Activated CD4-positive, CD25-positive, alpha-beta regulatory T cell treated with anti-CD3 and anti-CD28 coated beads, Interleukin-2, amount 50 U/mL, for 24 hours (primary cell): ENCODE measurements around the gene INSM2.

Experiments used
- ATAC-seq, 2 donors: fragments of 150-1000 bp; cut with Tn5 transposase; one replicate each; pipeline ENCODE4 v1.10.0; 2021; ENCODE audit warnings: mild to moderate bottlenecking in 1 of 2, moderate library complexity in 1 of 2

The INSM2 gene

GRCh38 chr14:35549551-35549950 lies 15.6 kb downstream of the INSM2 start:
- ATAC-seq, result no peak

GRCh38 chr14:35551081-35551480 lies 17.1 kb downstream of the INSM2 start:
- ATAC-seq, result no peak

- no peak for ATAC-seq
Measured at GRCh38 chr14:35553808-35554207, 19.8 kb downstream of the INSM2 start.

- ATAC-seq, result no peak
Measured at GRCh38 chr14:35556548-35556947, 22.6 kb downstream of the INSM2 start.

GRCh38 chr14:35557221-35557747 lies 23.3 kb downstream of the INSM2 start:
- ATAC-seq, result no peak

- ATAC-seq, result no peak
Measured at GRCh38 chr14:35558680-35559079, 24.7 kb downstream of the INSM2 start.

- no peak for ATAC-seq
Measured at GRCh38 chr14:35565871-35566464, 32.0 kb downstream of the INSM2 start.

- no peak for ATAC-seq
Measured at GRCh38 chr14:35571598-35571997, 37.6 kb downstream of the INSM2 start.

GRCh38 chr14:35573911-35574310 lies 39.9 kb downstream of the INSM2 start:
- no peak for ATAC-seq

GRCh38 chr14:35576260-35576659 lies 42.3 kb downstream of the INSM2 start:
- ATAC-seq, result no peak

- ATAC-seq, result no peak
Measured at GRCh38 chr14:35576856-35577255, 42.9 kb downstream of the INSM2 start.

GRCh38 chr14:35578135-35578534 lies 44.2 kb downstream of the INSM2 start:
- ATAC-seq, result no peak

GRCh38 chr14:35578639-35579038 lies 44.7 kb downstream of the INSM2 start:
- no peak for ATAC-seq
